ENCODE measurements around the gene CCDC192. TPM values are rescaled to one million over a fixed set of nuclear protein-coding genes. Genes with fewer than 3 reads are reported as not detected.
A peak's percentile ranks its signal among the peaks of the same experiment; 100 is the strongest.

The CCDC192 gene
- total and polyA plus RNA-seq, 9 donors = 0.26 to 2.6 (median 0.91) TPM; not detected in 1

DNA sequence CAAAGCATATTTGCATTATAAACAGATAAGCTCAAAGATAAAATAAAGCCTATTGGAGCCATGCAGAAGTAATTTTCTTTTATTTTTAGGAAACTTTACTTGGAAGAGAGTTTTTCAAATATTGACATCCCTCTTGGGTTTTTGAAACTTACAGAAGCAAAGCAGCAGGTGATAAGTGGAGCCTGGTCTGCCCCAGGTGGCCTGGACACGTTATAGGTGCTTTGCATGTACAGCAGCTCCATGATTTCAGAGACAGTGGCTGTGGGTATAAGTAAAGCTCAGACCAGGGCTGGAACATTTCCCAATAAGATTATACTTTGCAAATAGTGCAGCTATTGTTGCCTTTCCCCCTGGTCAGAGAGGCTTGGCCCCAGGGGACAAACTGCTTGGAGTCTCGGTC is 51.5 kb downstream of the CCDC192 start:
- intact Hi-C loops (cut with DNase I) = loop anchor here in 1 of 4 donors (10.0 kb wide), 1 partner anchor 450 kb away; no protein-coding TSS in a partner anchor
- DNase-seq = no peak
- H3K36me3 ChIP-seq = no peaks in the 10 kb centered on the region
- TF ChIP-seq POLR2A (IDR thresholded peaks at IDR 0.05) (no peak), EP300 (IDR thresholded peaks at IDR 0.05) (no peak)
- TF ChIP-seq, protein P1, sequence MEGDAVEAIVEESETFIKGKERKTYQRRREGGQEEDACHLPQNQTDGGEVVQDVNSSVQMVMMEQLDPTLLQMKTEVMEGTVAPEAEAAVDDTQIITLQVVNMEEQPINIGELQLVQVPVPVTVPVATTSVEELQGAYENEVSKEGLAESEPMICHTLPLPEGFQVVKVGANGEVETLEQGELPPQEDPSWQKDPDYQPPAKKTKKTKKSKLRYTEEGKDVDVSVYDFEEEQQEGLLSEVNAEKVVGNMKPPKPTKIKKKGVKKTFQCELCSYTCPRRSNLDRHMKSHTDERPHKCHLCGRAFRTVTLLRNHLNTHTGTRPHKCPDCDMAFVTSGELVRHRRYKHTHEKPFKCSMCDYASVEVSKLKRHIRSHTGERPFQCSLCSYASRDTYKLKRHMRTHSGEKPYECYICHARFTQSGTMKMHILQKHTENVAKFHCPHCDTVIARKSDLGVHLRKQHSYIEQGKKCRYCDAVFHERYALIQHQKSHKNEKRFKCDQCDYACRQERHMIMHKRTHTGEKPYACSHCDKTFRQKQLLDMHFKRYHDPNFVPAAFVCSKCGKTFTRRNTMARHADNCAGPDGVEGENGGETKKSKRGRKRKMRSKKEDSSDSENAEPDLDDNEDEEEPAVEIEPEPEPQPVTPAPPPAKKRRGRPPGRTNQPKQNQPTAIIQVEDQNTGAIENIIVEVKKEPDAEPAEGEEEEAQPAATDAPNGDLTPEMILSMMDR (IDR thresholded peaks at IDR 0.05) = no peak
- H3K4me3 ChIP-seq = no peak overlapping the region
- H3K4me1 ChIP-seq (ENCODE audit: insufficient read depth) = peaks cover 2% of the 10 kb centered on the region
- H3K27ac ChIP-seq = no peak overlapping the region
- H3K9me3 ChIP-seq = no peaks in the 10 kb centered on the region
- no peaks in the 10 kb centered on the region for H3K27me3 ChIP-seq
- WGBS, 3 donors = 50 to 60% (median 60%) methylated on average over 2 of the region's 2 CpGs

DNA sequence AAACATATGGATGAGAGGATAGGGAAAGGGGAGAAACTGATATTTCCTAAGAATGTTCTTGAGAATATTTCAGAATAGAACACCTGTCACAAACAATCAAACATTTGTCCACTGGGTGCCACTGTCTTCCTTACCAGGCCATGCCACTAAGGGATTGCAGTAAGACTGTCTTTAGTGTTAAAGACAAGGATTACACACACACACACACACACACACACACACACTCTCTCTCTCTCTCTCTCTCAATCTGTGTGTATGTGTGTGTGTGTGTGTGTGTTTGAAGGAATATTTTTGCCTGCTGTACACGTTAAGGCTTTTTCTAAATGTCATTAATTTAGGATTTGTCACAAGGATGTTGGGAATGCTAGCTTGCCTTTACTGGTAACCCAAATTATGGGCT is 54.4 kb downstream of the CCDC192 start:
- Histone ChIP-seq H3K4me1 (ENCODE audit: insufficient read depth) (peaks cover 5% of the 10 kb centered on the region), H3K36me3 (no peaks in the 10 kb centered on the region), H3K4me3 (no peak overlapping the region), H3K27me3 (no peaks in the 10 kb centered on the region), H3K27ac (no peak overlapping the region), H3K9me3 (no peaks in the 10 kb centered on the region)
- DNase-seq = no peak
- intact Hi-C loops (cut with DNase I) = loop anchor here in 1 of 4 donors (10.0 kb wide), 1 partner anchor 447 kb away; no protein-coding TSS in a partner anchor
- TF ChIP-seq, protein P1 (IDR thresholded peaks at IDR 0.05) = peak in 1 of 3 donors; percentile 20
- no peak for TF ChIP-seq POLR2A (IDR thresholded peaks at IDR 0.05)
- no peak for TF ChIP-seq EP300 (IDR thresholded peaks at IDR 0.05)
- WGBS, 3 donors = 30 to 76% (median 57%) methylated on average over 1 of the region's 1 CpG

DNA sequence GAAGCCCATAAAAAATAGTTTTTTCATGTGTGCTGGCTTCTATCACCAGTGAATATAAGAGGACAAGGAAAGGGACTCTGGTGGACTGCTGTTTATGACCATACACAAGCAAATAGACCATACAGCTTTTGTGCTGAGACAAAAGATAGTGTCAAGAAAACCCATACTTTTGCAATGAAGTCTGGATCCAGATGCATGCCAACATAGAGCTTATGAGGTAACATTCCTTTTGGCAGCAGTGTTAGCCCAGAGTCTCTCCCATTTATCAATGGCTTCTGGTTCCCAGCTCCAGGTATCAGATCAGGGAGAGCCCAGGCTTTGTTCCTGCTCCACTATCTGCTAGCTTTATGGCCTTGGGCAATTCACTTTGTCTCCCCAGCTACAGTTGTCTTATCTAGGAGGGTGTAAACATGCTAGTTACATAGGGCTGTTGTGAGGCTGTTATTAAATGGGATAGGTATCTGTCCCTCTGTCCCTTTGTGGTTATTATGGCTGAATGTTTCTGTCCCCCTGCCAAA is 55.6 kb downstream of the CCDC192 start:
- no peak for DNase-seq
- intact Hi-C loops (cut with DNase I) = loop anchor here in 1 of 4 donors (10.0 kb wide), 1 partner anchor 446 kb away; no protein-coding TSS in a partner anchor
- Histone ChIP-seq H3K36me3 (no peaks in the 10 kb centered on the region), H3K4me3 (no peak overlapping the region), H3K27ac (no peak overlapping the region), H3K27me3 (no peaks in the 10 kb centered on the region), H3K4me1 (ENCODE audit: insufficient read depth) (peaks cover 5% of the 10 kb centered on the region), H3K9me3 (no peaks in the 10 kb centered on the region)
- TF ChIP-seq, protein P1 (IDR thresholded peaks at IDR 0.05) = no peak
- TF ChIP-seq POLR2A (IDR thresholded peaks at IDR 0.05) = no peak
- no peak for TF ChIP-seq EP300 (IDR thresholded peaks at IDR 0.05)

DNA sequence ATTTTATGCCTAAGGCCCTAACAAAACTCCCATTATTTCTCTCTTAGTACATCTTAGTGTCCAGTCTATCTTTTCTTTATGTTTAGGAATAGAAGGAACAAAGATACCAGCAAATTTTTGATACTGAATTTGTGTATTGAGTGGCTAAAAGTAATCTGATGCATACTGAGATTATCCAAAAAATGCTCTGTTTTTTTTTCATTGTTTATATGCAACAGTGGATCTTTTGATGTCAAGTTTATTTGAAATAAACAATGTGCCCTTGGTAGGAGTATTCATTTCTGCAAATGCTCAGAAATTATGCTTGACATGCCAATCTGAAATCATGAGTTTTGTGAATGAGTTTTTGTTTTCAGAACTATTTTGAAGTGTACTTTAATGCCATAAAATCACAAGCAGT is 58.7 kb downstream of the CCDC192 start:
- no peaks in the 10 kb centered on the region for H3K9me3 ChIP-seq
- peaks cover 3% of the 10 kb centered on the region for H3K4me1 ChIP-seq (ENCODE audit: insufficient read depth)
- H3K27ac ChIP-seq = no peak overlapping the region
- no peak for DNase-seq
- TF ChIP-seq EP300 (IDR thresholded peaks at IDR 0.05) = no peak
- TF ChIP-seq, protein P1 (IDR thresholded peaks at IDR 0.05) = no peak
- TF ChIP-seq POLR2A (IDR thresholded peaks at IDR 0.05) = no peak
- H3K27me3 ChIP-seq = no peaks in the 10 kb centered on the region
- intact Hi-C loops (cut with DNase I) = no loop called here
- no peak overlapping the region for H3K4me3 ChIP-seq
- no peaks in the 10 kb centered on the region for H3K36me3 ChIP-seq

Data from ovary (tissue), 9 donors.